Cardiac fibroblast (primary cell): ENCODE measurements around the gene BAIAP2L2.

Experiments
- DNase-seq, 2 donors: peaks; one replicate each; pipeline versions ENCODE4 v3.0.0 to v3.0.0-alpha.2; 2010; ENCODE audit warnings: low read depth in 2 of 2
- H3K4me3 ChIP-seq, 2 donors: replicated peaks in 1 of 2; 1 replicate in 1 of 2; 2 replicates in 1 of 2; pipeline ENCODE4 v1.5.1; 2011; ENCODE audit warnings: low read depth in 2 of 2, low read length in 2 of 2, mild to moderate bottlenecking in 2 of 2, moderate library complexity in 1 of 2
- TF ChIP-seq, protein P1 (sequence below): IDR thresholded peaks from one replicate; pipeline ENCODE4 v1.5.1; 2011; ENCODE audit warnings: low read depth, mild to moderate bottlenecking, low read length, inconsistent platforms

BAIAP2L2 gene

DNA sequence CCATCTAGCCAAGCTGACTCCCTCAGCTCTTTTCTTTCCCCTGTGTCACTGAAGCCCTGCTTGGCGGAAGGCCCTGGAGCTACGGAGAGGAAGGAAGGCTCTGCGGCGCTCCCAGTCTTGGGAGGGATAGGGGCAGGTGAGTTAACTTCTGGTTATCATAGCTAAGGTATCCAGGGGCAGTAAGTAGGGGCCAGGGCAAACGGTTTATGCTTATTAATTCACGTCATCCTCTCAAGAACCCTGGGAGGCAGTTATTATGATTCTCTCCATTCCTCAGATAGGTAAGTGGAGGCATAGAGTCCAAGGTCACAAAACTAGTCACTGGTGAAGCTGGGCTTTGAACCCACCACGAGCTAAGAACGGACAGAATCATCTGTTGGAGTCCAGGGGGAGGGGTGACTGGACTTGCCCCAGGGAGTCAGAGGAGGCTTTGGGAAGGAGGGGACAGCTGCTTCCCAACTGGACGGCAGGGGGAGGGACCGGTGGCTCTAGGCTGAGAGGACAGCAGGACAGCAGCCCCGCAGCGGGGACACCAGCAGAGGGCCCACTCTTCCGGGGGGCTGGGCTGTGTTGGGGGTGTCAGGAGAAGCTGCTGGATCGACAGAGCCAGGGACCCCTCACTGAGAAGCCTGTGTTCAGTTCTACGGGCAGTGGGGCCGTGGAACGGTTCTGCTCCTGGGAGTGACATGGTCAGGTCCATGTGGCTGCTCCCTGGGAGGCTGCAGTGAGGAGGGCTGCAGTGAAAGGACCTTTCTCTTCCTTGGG, 3.5 kb downstream of the BAIAP2L2 start:
- H3K4me3 ChIP-seq, result no peak overlapping the region
- DNase-seq, result no peak
- TF ChIP-seq, protein P1, sequence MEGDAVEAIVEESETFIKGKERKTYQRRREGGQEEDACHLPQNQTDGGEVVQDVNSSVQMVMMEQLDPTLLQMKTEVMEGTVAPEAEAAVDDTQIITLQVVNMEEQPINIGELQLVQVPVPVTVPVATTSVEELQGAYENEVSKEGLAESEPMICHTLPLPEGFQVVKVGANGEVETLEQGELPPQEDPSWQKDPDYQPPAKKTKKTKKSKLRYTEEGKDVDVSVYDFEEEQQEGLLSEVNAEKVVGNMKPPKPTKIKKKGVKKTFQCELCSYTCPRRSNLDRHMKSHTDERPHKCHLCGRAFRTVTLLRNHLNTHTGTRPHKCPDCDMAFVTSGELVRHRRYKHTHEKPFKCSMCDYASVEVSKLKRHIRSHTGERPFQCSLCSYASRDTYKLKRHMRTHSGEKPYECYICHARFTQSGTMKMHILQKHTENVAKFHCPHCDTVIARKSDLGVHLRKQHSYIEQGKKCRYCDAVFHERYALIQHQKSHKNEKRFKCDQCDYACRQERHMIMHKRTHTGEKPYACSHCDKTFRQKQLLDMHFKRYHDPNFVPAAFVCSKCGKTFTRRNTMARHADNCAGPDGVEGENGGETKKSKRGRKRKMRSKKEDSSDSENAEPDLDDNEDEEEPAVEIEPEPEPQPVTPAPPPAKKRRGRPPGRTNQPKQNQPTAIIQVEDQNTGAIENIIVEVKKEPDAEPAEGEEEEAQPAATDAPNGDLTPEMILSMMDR, result no peak

DNA sequence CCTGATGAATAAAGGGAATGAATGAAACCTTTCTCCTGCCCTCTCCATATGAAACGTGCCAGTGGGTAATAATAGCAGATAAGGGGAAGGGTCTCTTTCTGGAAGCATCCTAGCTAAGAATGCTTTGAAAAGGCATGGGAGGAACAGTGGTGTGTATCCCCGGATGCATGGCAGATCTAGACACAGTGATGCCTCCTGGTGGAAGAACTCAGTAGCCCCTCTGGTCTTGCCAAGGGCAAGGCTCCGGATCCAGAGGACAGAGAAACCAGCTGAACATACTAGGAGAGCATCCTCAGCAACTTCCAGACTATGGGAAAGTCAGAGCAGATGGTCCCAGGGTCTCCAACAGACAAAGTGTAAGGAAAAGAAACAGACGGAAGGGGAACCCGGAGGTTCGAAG, 6.4 kb downstream of the BAIAP2L2 start:
- no peak overlapping the region for H3K4me3 ChIP-seq
- peak; percentile 25 to 38 for DNase-seq
- TF ChIP-seq, protein P1, result peak; percentile 46

DNA sequence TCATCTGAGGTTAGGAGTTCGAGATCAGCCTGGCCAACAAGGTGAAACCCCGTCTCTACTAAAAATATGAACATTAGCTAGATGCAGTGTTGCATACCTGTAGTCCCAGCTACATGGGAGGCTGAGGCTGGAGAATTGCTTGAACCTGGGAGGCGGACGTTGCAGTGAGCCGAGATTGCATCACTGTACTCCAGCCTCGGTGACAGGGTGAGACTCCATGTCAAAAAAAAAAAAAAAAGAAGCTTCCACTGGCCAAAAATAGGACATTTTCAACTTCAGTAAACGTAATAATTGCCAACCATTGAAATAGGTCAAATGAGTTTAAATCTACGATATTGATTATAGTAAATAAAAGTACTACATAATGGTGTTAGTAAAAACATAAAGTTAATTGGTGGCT, 6.8 kb downstream of the BAIAP2L2 start:
- DNase-seq, result no peak
- TF ChIP-seq, protein P1, result no peak
- no peak overlapping the region for H3K4me3 ChIP-seq

DNA sequence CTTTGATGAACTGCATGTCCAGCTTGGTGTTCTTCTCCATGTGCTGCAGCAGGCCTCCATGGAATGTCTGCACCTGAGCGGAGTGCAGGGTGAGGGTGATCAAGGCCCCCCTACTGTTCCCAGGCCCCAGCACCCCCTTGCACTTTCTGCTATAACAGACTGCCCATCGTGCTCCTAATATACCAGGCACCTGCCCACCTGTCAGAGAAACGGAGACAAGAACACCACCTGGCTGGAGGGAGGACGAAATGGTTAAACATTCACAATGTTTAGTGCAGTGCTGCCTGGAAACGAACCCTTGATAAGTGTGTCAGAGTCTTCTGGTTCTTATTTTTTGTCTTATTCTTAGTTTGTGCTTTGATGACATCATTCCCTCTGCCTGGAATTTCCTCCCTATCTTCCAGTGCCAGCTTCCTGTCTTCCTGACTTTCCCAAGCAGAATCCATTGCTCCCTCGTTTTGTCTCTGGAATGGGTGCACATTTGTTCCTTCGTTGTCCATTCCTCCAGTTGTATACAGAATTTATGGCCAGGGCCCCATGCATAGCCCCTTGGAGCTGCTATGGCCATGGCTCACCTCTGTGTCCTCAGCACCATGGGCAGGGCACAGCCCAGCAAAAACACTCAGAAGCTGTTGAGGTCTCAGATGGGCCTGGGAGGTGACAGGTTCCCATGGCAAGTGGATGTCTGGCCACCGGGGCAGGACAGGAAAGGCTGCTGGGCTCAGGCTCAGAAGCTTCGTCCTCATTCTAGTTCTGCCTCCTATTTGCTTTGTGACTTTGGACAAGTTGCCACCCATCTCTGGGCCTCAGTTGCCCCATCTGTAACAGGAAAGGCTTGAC, 11.9 kb downstream of the BAIAP2L2 start:
- H3K4me3 ChIP-seq, result no peak overlapping the region
- DNase-seq, result peak; percentile 46 to 76
- TF ChIP-seq, protein P1, result no peak

DNA sequence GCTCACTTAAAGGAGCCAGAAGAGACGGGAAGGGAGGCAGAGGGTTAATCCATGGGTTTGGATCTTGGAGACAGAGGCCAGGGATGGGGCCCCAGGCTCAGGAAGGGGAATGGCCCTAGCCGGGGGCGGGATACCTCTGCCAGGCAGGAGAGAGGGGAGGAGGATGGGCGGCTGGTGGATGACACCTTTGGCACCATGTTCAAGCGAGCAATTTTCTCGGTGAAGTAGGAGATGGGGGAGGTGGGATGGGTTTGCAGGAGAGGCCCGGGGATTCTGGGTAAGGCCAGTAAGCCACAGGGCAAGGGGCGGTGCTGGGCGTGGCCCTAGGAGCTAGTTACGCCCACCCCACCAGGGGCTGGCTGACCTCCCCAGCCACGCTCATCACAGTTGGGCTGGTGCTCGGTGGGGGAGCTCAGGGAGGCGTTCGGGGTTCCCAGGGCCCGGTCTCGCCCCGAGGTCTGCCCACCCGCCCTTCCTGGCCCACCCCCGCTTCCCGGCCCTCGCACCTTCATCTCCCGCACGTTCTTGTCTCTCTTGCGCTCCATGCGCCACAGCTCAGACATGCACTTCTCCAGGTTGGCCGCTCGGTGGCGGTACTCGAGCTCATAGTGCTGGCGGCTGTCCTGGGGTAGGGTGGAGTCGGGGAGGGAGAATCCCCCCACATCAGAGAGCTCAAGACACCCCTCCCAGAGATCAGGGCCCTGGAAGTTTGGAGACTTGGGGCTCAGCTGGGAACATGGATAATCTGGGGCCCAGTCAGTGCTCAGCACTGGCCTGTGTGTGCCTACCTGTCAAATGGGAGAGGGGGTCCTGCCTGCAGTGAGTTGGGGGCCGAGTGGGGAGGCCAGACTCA, 12.7 kb downstream of the BAIAP2L2 start:
- TF ChIP-seq, protein P1, result peak; percentile 47
- no peak overlapping the region for H3K4me3 ChIP-seq
- DNase-seq, result peak in 1 of 2 donors; percentile 36

DNA sequence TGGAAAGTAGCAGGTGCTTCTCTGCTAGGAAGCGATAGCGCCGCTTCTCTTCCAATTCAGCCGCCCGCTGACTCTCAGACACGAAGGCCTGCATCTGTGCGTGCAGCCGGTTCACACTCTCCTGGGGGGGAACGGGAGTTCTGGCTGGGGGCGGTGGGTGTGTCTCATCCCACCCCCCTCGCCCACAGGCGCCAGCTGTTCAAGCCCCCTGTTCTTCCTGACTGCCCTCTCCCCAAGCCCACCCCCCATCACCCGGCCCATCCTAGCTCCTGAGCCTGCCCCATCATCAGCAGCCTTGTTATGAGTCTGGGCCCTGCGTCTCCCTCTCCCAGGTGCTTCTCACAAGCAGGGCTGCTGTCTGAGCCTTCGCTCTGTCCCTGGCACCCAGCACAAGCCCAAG, 13.4 kb downstream of the BAIAP2L2 start:
- TF ChIP-seq, protein P1, result no peak
- no peak for DNase-seq
- H3K4me3 ChIP-seq, result no peak overlapping the region
